ENCODE data around the gene SLIT3. TPM values are rescaled to one million over a fixed set of nuclear protein-coding genes. Genes with fewer than 3 reads are reported as not detected.

The SLIT3 gene
- total RNA-seq, 1 experiment from 2014 or later: 0.92 TPM

DNA sequence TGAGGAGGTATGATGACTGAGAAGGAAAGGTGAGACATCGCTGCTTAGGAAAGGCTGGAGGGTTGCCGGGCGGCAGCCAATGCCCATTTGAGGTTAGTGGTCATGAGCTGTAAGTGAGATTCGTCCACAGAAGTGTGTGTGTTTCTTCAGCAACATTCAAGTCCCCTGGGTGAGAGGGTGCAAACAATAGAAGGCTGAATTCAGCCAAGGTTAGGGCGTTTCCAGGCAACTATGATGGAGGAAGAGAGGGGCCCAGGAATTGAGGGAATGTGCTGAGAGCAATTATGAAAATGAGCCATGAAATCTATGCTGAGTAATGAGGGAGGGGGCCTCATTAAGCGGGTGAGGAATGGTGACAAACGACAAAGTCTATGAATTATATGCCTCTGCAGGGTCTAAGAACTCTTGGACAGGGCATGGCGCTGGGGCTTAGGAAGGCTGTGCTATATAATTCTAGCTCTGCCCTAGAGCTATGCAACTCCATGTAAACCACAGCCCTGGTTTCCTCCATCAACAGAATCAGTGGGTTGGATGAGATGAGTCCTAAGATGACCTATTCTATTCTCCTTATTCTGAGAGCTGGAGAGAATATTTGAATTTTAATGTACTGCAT, 96.0 kb downstream of the SLIT3 start:
- Histone ChIP-seq H4K5ac (ENCODE audit: insufficient read length, low read depth, low read length) (no peak overlapping the region), H4K8ac (replicated peaks; ENCODE audit: insufficient read length, low read depth, low read length) (no peak overlapping the region), H3K79me1 (ENCODE audit: insufficient read depth, low read depth, low read length, poor library complexity, severe bottlenecking) (no peaks in the 10 kb centered on the region), H3K27me3 (ENCODE audit: insufficient read depth, low read length) (no peaks in the 10 kb centered on the region), H3K9me3 (ENCODE audit: control insufficient read depth, low read depth, low read length) (no peaks in the 10 kb centered on the region), H3K23me2 (ENCODE audit: insufficient read length, low read depth, low read length, poor library complexity, severe bottlenecking) (no peaks in the 10 kb centered on the region), H2AK5ac (ENCODE audit: insufficient read length, low read length) (no peak overlapping the region), H3K4me2 (ENCODE audit: insufficient read depth, insufficient read length, low read length) (no peak overlapping the region), H3K9ac (ENCODE audit: extremely low read depth, insufficient read length, low read length) (no peak overlapping the region), H3K23ac (ENCODE audit: insufficient read length, low read depth, low read length) (no peak overlapping the region), H2BK20ac (ENCODE audit: low read depth, low read length, poor library complexity, severe bottlenecking) (no peak overlapping the region), H3K4ac (ENCODE audit: low read depth, low read length) (no peak overlapping the region), H3K56ac (ENCODE audit: insufficient read length, low read depth, low read length) (no peak overlapping the region), H4K91ac (ENCODE audit: insufficient read length, low read depth, low read length) (no peak overlapping the region), H2BK5ac (ENCODE audit: insufficient read length, low read length) (no peak overlapping the region), H3K18ac (ENCODE audit: insufficient read length, low read depth, low read length) (no peak overlapping the region), H4K20me1 (ENCODE audit: control insufficient read depth, insufficient read depth, insufficient read length) (no peaks in the 10 kb centered on the region), H2BK12ac (ENCODE audit: insufficient read length, low read depth, low read length) (no peak overlapping the region), H3K4me1 (ENCODE audit: insufficient read depth, low read length) (no peaks in the 10 kb centered on the region), H2BK15ac (ENCODE audit: low read depth, low read length) (no peak overlapping the region), H3K27ac (ENCODE audit: insufficient read length, low read depth, low read length) (no peak overlapping the region), H3T11ph (ENCODE audit: low read length) (no peak overlapping the region), H2BK120ac (ENCODE audit: low read depth, low read length, poor library complexity, severe bottlenecking) (no peak overlapping the region), H3K79me2 (ENCODE audit: insufficient read depth, low read length) (no peaks in the 10 kb centered on the region), H2AFZ (ENCODE audit: low read length) (no peak overlapping the region), H3K14ac (ENCODE audit: insufficient read depth, low read length) (no peak overlapping the region)
- TF ChIP-seq CTCF (conservative IDR thresholded peaks at IDR 0.05): no peak
- DNase-seq: no peak
- H3K36me3 Mint-ChIP-seq (ENCODE audit: insufficient read depth in 1 of 3, low read depth in 3 of 3): no peaks in the 10 kb centered on the region
- peaks cover 27% of the 10 kb centered on the region for H3K27me3 Mint-ChIP-seq (ENCODE audit: low read depth)
- no peak overlapping the region for H3K27ac Mint-ChIP-seq
- H3K9me3 Mint-ChIP-seq: peaks cover 0 to 4% of the 10 kb centered on the region in 2 experiments; a peak in 3 of 5 replicates
- peaks cover 0 to 3% of the 10 kb centered on the region in 2 experiments; a peak in 3 of 4 replicates for H3K4me1 Mint-ChIP-seq
- H3K4me3 Mint-ChIP-seq: no peak overlapping the region
- no CpG with 5 or more reads among the region's 8 CpGs for WGBS (ENCODE audit: extremely low coverage, insufficient read length, low lambda C conversion rate)
